Upper lobe of left lung (tissue), 6 donors: ENCODE measurements around the gene OXSR1. TPM values are rescaled to one million over a fixed set of nuclear protein-coding genes. Genes with fewer than 3 reads are reported as not detected.

Experiments used
- ATAC-seq, 2 donors: fragments of 200-7000 bp; cut with Tn5 transposase; one replicate each; pipeline ENCODE4 v1.9.1; 2022; ENCODE audit warnings: mild to moderate bottlenecking in 2 of 2, moderate library complexity in 2 of 2; ENCODE audit not compliant: low FRiP score in 2 of 2
- DNase-seq, 2 donors: peaks; one replicate each; pipeline ENCODE4 v3.0.0-alpha.2; 2019 to 2020
- H3K27ac ChIP-seq, 4 donors: fragments of 200-600 bp; sonication (generic); one replicate each; pipeline ENCODE4 v1.5.1; 2016 to 2019
- H3K27me3 ChIP-seq, 4 donors: fragments of 200-600 bp; sonication (generic); one replicate each; pipeline ENCODE4 v1.5.1; 2017 to 2019
- H3K36me3 ChIP-seq, 4 donors: fragments of 200-600 bp; sonication (generic); one replicate each; pipeline ENCODE4 v1.5.1; 2016 to 2019
- H3K4me1 ChIP-seq, 4 donors: fragments of 200-600 bp; sonication (generic); one replicate each; pipeline ENCODE4 v1.5.1; 2018 to 2019
- H3K4me3 ChIP-seq, 4 donors: fragments of 200-600 bp; sonication (generic); one replicate each; pipeline ENCODE4 v1.5.1; 2017 to 2019; ENCODE audit warnings: mild to moderate bottlenecking in 2 of 4, moderate library complexity in 1 of 4
- H3K9me3 ChIP-seq, 4 donors: fragments of 200-600 bp; sonication (generic); one replicate each; pipeline ENCODE4 v1.5.1; 2018 to 2019
- EP300 ChIP-seq, 4 donors: sonication (generic); formaldehyde crosslinking; IDR thresholded peaks; one replicate each; pipeline ENCODE4 v1.5.1; 2017; ENCODE audit warnings: antibody characterized with exemption in 4 of 4, control low read depth in 2 of 4
- POLR2A ChIP-seq, 4 donors: fragments of 450-650 bp; IDR thresholded peaks; one replicate each; pipeline ENCODE4 v1.5.1; 2016 to 2017; ENCODE audit warnings: antibody characterized with exemption in 4 of 4, mild to moderate bottlenecking in 2 of 4
- POLR2AphosphoS5 ChIP-seq, 2 donors: sonication (generic); formaldehyde crosslinking; IDR thresholded peaks; one replicate each; pipeline ENCODE4 v1.5.1; 2017; ENCODE audit warnings: antibody characterized with exemption in 2 of 2
- WGBS, 2 donors: methylation state at CpG; one replicate each; pipeline ENCODE4 v1.1.5; 2017 to 2018; 5-methylcytosine and 5-hydroxymethylcytosine counted together
- total RNA-seq, 6 donors: library from RNA; depleted of rRNA in 4 of 6; stranded (reverse); fragments of >200 nt in 4 of 6; gene quantifications; one replicate each; pipeline versions ENCODE4 v1.1.0 to v1.2.1, GENCODE V29; 2016 to 2021
- TF ChIP-seq, protein P1 (sequence below), 6 experiments: fragments of 450-650 bp in 4 of 6; fragments of 200-600 bp in 2 of 6; sonication (generic) in 2 of 6; IDR thresholded peaks; one replicate each; pipeline ENCODE4 v1.5.1; 2016 to 2019; ENCODE audit warnings: antibody characterized with exemption in 6 of 6
- donor health status: DM: no; HTN: no; CAD: no; lungs with moderate emphysema.
- donor health status: DM: no; HTN: yes; CAD: no; lungs with severe emphysema.

The OXSR1 gene
- total RNA-seq, result 10 to 100 TPM; 26.6 to 43.7 (median 31.6) TPM

DNA sequence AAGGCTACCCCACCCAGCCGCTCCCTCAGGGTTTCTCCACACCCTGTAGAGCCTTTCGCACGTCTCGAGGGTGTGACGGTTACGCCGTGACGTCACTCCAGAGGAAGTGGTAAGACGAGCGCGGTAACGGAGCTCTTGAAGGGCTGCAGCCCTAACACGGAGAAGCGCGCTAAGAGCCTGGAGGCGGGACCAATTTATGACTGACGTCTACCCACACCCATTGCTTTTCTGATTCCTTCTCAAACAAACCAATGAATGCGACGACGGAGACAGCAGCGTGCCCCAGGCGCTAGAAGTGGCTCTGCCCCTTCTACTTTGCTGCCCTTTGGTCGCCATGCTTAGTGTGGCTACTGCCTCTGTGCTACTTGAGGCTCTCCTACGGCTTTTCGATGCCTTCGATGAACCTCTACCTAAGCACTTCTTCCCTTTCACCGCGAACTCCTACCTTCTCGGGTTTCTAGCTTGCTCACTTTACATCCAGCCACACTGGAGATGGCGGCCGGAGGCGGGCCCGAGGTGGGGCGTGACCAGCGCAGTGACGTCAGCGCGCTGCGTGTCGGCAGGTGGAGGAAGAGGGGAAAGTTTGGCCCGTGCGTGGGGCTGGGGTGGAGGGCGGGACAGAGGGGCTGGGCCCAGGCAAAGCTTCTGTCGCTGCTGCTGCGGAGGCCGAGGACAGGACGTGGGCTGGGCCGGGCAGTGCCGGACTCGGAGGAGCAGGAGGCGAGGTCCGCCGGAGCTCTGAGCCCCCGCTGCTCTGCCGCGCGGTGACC lies at the start of gene OXSR1:
Gene OXSR1, plus strand, starts transcription at position 586 of the 770 bp plus-strand sequence. CDS start 340 bp downstream, outside the sequence.
- DNase-seq (peak; percentile 100), ATAC-seq (peak; percentile 96 to 99)
- H3K27ac ChIP-seq, result peak within 1 kb of the TSS; percentile 93 to 99 (median 98)
- no peaks in the 10 kb centered on the region for H3K27me3 ChIP-seq
- H3K9me3 ChIP-seq, result no peaks in the 10 kb centered on the region
- peak within 1 kb of the TSS; percentile 74 to 96 (median 91) for H3K4me3 ChIP-seq
- peaks cover 14 to 29% (median 23%) of the 10 kb centered on the region in 4 donors for H3K4me1 ChIP-seq
- WGBS, 2 donors, result 0% methylated on average over 24 to 43 of the region's 57 CpGs
- no peaks in the 10 kb centered on the region for H3K36me3 ChIP-seq
- TF ChIP-seq POLR2AphosphoS5 (IDR thresholded peaks at IDR 0.05) (peak; percentile 89 to 92), EP300 (IDR thresholded peaks at IDR 0.05) (peak in 1 of 4 donors; percentile 92), POLR2A (IDR thresholded peaks at IDR 0.05) (peak in 3 of 4 donors; percentile 60 to 93 (median 77))
- TF ChIP-seq, protein P1, sequence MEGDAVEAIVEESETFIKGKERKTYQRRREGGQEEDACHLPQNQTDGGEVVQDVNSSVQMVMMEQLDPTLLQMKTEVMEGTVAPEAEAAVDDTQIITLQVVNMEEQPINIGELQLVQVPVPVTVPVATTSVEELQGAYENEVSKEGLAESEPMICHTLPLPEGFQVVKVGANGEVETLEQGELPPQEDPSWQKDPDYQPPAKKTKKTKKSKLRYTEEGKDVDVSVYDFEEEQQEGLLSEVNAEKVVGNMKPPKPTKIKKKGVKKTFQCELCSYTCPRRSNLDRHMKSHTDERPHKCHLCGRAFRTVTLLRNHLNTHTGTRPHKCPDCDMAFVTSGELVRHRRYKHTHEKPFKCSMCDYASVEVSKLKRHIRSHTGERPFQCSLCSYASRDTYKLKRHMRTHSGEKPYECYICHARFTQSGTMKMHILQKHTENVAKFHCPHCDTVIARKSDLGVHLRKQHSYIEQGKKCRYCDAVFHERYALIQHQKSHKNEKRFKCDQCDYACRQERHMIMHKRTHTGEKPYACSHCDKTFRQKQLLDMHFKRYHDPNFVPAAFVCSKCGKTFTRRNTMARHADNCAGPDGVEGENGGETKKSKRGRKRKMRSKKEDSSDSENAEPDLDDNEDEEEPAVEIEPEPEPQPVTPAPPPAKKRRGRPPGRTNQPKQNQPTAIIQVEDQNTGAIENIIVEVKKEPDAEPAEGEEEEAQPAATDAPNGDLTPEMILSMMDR (IDR thresholded peaks at IDR 0.05), result peak in 3 of 6 experiments; percentile 3 to 18 (median 6)

DNA sequence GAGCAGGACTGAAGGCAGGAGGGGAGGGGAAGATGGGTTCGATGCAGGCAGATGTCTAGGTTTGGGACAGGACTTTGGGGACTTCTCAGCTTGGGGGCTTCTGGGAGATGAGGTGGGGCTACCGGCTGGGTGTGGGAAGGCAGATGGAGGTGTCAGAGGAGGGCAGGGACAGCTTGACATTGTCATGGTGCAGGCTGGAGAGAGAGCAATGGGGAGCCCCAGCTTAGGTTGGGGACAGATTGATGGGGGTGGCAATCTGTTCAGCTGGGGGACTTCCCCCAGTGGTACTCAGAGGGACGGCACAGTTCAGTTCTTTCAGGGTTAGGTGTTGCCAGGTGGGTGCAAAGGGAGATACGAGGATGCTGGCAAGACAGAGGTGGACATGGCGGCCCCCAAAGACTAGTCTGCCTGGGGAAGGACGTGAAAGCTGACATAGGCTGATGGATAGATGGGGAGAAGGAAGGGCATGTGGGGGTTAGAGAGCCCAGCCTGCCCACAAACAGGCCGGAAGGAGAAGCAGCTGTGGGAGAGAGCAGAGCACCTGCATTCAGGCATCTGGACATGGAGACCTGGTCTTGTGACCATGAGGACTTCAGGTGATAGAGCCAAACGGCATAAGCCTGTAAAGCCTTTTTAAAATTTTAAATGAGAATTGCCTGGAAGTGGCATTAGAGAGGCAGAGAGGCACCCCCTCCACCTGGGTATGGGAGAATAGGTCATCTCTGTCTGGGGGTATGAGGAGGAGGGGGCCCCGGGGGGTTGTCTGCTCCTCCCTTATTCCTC lies 49.5 kb upstream of the OXSR1 start:
- no peak for TF ChIP-seq POLR2AphosphoS5 (IDR thresholded peaks at IDR 0.05)
- no peak for TF ChIP-seq EP300 (IDR thresholded peaks at IDR 0.05)
- no peak for TF ChIP-seq POLR2A (IDR thresholded peaks at IDR 0.05)
- TF ChIP-seq, protein P1 (IDR thresholded peaks at IDR 0.05), result no peak
- no peak for ATAC-seq
- H3K4me3 ChIP-seq, result no peak overlapping the region

DNA sequence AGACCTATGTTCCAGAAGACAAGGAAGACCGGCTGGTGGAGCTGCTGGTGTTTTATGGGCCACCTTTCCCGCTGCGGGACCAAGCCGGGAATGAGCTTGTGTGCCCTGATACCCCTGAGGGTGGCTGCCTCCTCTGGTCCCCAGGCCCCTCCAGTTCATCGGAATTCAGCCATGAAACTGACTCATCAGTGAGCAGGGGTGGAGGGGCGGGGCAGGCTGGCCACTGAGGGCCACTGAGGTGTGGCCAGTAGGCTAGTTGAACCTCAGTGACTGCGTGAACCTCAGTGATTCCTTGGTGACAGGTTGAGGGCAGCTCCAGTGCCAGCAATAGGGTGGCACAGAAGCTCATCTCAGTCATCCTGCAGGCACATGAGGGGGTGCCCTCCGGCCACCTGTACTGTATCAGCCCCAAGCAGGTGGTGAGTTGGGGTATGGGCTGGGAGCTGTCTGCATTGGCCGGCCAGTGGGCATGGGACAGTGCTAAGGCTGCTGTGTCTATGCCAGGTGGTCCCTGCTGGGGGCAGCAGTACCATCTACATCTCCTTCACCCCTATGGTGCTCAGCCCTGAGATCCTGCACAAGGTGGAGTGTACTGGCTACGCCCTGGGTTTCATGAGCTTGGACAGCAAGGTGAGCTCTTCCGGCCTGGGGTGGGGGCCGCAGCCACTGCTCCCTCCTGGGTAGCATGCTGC lies 48.7 kb upstream of the OXSR1 start:
- peak in 1 of 2 donors; percentile 3 for ATAC-seq
- Histone ChIP-seq H3K4me1 (no peaks in the 10 kb centered on the region), H3K9me3 (no peaks in the 10 kb centered on the region), H3K27ac (no peak overlapping the region), H3K4me3 (no peak overlapping the region), H3K36me3 (peaks cover 0 to 24% (median 17%) of the 10 kb centered on the region in 4 donors), H3K27me3 (no peaks in the 10 kb centered on the region)
- WGBS, 2 donors, result 88 to 100% methylated on average over 3 to 12 of the region's 12 CpGs
- DNase-seq, result peak in 1 of 2 donors; percentile 18
- no peak for TF ChIP-seq POLR2AphosphoS5 (IDR thresholded peaks at IDR 0.05)
- TF ChIP-seq EP300 (IDR thresholded peaks at IDR 0.05), result no peak
- TF ChIP-seq POLR2A (IDR thresholded peaks at IDR 0.05), result no peak
- TF ChIP-seq, protein P1 (IDR thresholded peaks at IDR 0.05), result no peak

More for the DNA sequence above, 49.5 kb upstream of the OXSR1 start:
- no peak overlapping the region for H3K27ac ChIP-seq
- 71 to 72% methylated on average over 9 of the region's 9 CpGs for WGBS, 2 donors
- H3K4me1 ChIP-seq, result no peaks in the 10 kb centered on the region
- peaks cover 0 to 16% (median 9%) of the 10 kb centered on the region in 4 donors for H3K36me3 ChIP-seq
- peak in 1 of 2 donors; percentile 14 for DNase-seq
- no peaks in the 10 kb centered on the region for H3K27me3 ChIP-seq
- H3K9me3 ChIP-seq, result no peaks in the 10 kb centered on the region

DNA sequence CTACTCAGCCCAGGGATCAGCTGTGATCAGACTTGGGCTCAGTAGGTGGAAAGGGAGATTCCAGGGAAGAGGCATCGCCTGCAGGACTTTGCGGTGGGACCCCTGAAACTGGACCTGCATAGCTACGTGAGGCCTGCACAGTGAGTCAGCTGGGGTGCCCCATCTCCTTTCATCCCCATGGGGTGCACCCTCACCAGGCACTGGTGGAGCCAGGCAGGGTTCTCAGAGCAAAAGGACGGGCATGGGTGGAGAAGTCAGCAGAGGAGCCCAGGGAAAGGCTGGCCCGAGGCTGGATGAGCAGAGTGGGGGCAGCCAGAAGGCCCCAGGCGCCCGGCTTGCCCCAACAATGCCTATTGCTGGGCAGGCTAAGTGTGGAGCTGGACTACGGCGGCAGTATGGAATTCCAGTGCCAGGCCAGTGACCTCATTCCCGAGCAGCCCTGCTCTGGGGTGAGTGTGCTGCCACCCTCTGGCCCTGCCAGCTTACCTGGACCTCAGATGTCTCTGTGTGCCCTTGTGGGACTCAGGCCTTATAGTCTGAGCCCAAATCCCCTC lies 48.1 kb upstream of the OXSR1 start:
- WGBS, 2 donors, result 95% methylated on average over 10 of the region's 10 CpGs; no CpG with 5 or more reads in 1 of the 2 donors
- peaks cover 0 to 31% (median 23%) of the 10 kb centered on the region in 4 donors for H3K36me3 ChIP-seq
- no peaks in the 10 kb centered on the region for H3K27me3 ChIP-seq
- no peak overlapping the region for H3K27ac ChIP-seq
- H3K4me3 ChIP-seq, result no peak overlapping the region
- no peaks in the 10 kb centered on the region for H3K9me3 ChIP-seq
- TF ChIP-seq POLR2A (IDR thresholded peaks at IDR 0.05) (no peak), POLR2AphosphoS5 (IDR thresholded peaks at IDR 0.05) (no peak), EP300 (IDR thresholded peaks at IDR 0.05) (no peak)
- TF ChIP-seq, protein P1 (IDR thresholded peaks at IDR 0.05), result no peak
- ATAC-seq, result peak; percentile 35 to 76
- DNase-seq, result peak in 1 of 2 donors; percentile 72
- no peaks in the 10 kb centered on the region for H3K4me1 ChIP-seq
